Mucosa of descending colon (tissue), 3 donors: ENCODE results near the gene OR8J3. TPM values are rescaled to one million over a fixed set of nuclear protein-coding genes. Genes with fewer than 3 reads are reported as not detected.
"Not testable (repeated sequence)": the region's sequence is repeated elsewhere in the genome, so short reads cannot be mapped to it uniquely, and the experiment has no call there.

Experiments
- ATAC-seq: fragments of 200-7000 bp; cut with Tn5 transposase; one replicate; pipeline ENCODE4 v1.9.1; 2020; ENCODE audit warnings: mild to moderate bottlenecking, moderate library complexity
- DNase-seq, 3 donors: peaks; one replicate each; pipeline ENCODE4 v3.0.0-alpha.2; 2020
- H3K36me3 ChIP-seq: fragments of 200-600 bp; one replicate; pipeline ENCODE4 v1.8.0; 2021; ENCODE audit warnings: low read depth, mild to moderate bottlenecking
- H3K4me1 ChIP-seq: fragments of 200-600 bp; one replicate; pipeline ENCODE4 v1.8.0; 2021; ENCODE audit warnings: low read depth, mild to moderate bottlenecking
- H3K4me3 ChIP-seq: fragments of 200-600 bp; one replicate; pipeline ENCODE4 v1.8.0; 2021; ENCODE audit warnings: mild to moderate bottlenecking
- H3K9me3 ChIP-seq: fragments of 200-600 bp; one replicate; pipeline ENCODE4 v1.8.0; 2021; ENCODE audit warnings: mild to moderate bottlenecking
- intact Hi-C, 2 donors: fragments of 100-400 bp; cut with DNase I in 1 of 2; cut with micrococcal nuclease in 1 of 2; formaldehyde crosslinking; loops; one replicate each; pipeline versions ENCODE4 v1.11.0 to v1.11.1; 2022; cut with DNase I, micrococcal nuclease
- total RNA-seq, 3 donors: library from RNA; stranded (reverse); fragmentation: NEBNext Ultra II Directional in 2 of 3; extraction: Animal tissue kit (Norgen Biotek cat#: 25700) in 2 of 3; gene quantifications; one replicate each; pipeline versions ENCODE4 v1.2.1 to v1.2.4, GENCODE V29; 2021 to 2023
- TF ChIP-seq, protein P1 (sequence below): fragments of 200-600 bp; IDR thresholded peaks from one replicate; pipeline ENCODE4 v1.8.0; 2022; ENCODE audit warnings: antibody characterized with exemption, mild to moderate bottlenecking
- donor health status: DM: no; HTN: no; CAD: no; lungs with moderate emphysema.
- donor health status: DM: no; HTN: no; CAD: no.
- donor health status: DM: no; HTN: yes; CAD: no.

OR8J3 gene
- total RNA-seq, 3 donors from 2014 or later = not detected

DNA sequence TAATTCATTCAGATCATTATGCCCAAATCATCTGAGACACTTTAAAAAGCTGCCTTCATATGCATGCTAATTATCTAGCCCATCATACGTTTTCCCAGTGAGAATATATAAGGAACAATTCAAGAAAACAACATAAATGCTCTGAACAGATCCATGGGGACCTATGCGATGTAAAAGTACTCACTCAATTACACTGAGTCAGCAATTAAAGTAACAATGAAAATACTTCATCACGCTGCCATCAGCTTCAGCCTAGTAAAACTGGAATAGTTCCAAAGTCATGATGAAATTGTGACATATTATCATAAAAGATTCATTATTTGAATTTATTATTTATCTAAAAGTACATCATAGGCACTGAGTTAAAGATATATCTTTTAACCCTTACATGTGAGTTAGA is 23.8 kb upstream of the OR8J3 start:
- intact Hi-C loops = no loop called here
- no peaks in the 10 kb centered on the region for H3K9me3 ChIP-seq
- DNase-seq (no peak), ATAC-seq (no peak)
- TF ChIP-seq, protein P1, sequence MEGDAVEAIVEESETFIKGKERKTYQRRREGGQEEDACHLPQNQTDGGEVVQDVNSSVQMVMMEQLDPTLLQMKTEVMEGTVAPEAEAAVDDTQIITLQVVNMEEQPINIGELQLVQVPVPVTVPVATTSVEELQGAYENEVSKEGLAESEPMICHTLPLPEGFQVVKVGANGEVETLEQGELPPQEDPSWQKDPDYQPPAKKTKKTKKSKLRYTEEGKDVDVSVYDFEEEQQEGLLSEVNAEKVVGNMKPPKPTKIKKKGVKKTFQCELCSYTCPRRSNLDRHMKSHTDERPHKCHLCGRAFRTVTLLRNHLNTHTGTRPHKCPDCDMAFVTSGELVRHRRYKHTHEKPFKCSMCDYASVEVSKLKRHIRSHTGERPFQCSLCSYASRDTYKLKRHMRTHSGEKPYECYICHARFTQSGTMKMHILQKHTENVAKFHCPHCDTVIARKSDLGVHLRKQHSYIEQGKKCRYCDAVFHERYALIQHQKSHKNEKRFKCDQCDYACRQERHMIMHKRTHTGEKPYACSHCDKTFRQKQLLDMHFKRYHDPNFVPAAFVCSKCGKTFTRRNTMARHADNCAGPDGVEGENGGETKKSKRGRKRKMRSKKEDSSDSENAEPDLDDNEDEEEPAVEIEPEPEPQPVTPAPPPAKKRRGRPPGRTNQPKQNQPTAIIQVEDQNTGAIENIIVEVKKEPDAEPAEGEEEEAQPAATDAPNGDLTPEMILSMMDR = no peak
- H3K36me3 ChIP-seq = no peaks in the 10 kb centered on the region
- no peaks in the 10 kb centered on the region for H3K4me1 ChIP-seq
- no peak overlapping the region for H3K4me3 ChIP-seq

DNA sequence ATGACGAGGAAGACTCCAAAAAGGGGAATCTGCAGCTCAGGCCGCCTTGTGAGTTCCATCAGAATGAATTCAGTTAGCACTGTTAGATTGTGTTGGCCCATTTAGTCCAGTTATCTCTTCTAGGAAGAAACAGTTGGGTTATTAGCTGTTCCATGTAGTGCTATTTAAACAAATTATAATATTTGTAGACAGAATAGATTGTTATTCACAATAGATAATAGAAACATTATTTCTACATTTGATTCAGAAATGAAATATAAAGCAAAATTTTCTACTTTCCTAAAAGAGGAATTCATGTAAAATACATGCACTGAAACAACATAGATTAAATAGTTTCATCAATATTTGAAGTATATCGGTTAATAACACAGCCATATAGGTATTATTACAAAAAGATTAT is 20.2 kb upstream of the OR8J3 start, which contains the start of gene OR8K5:
Gene OR8K5, minus strand, starts transcription at position 101 of the 400 bp plus-strand sequence. Its CDS starts 0 bp downstream, at position 101.
- intact Hi-C loops = no loop called here
- H3K4me1 ChIP-seq = no peaks in the 10 kb centered on the region
- ATAC-seq = no peak
- no peak within 1 kb of the TSS for H3K4me3 ChIP-seq
- no peaks in the 10 kb centered on the region for H3K9me3 ChIP-seq
- no peaks in the 10 kb centered on the region for H3K36me3 ChIP-seq
- DNase-seq = no peak
- TF ChIP-seq, protein P1 = no peak

DNA sequence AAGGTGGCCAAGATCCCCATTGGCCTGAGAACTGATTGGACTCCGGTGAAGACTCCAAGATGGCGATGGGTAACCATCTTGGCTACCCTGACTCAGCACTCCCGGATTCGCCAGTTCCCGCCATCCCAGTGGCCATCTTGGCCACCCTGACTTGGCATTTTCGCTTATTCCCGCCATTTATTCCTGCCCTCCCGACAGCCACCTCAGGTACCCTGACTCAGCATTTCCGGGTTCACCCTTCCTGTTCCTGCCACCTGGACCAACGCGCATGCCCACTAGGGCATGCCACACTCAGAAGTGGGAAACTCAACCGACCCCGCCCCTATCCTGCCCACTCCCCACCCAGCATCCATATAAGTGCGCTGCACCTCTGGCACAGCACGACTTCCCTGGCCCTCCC is 12.3 kb upstream of the OR8J3 start:
- H3K36me3 ChIP-seq = no peaks in the 10 kb centered on the region
- no peak for DNase-seq
- intact Hi-C loops = no loop called here
- no peaks in the 10 kb centered on the region for H3K9me3 ChIP-seq
- ATAC-seq = no peak
- H3K4me3 ChIP-seq = no peak overlapping the region
- no peaks in the 10 kb centered on the region for H3K4me1 ChIP-seq
- TF ChIP-seq, protein P1 = no peak

DNA sequence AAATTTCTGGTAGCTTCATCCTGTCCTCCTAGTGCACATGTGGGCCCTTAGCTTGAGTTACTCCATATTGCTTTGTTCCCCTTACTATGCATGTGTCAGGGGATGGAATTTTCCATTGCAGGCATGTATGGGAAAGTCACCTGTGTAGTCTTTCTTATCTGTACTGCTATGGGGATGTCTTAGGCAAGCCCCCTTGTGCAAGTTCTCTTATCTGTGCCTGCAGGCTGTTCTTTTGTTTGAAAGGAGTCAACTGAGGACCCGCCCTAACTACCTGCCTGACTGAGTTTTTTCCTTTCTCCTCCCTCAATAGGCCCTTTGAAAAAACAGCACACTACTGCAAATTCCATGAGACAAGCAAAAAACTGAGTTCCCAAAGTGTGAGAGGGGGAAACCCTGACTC is 11.4 kb upstream of the OR8J3 start:
- DNase-seq (no peak), ATAC-seq (no peak)
- TF ChIP-seq, protein P1 = no peak
- Histone ChIP-seq H3K36me3 (no peaks in the 10 kb centered on the region), H3K4me3 (no peak overlapping the region), H3K4me1 (no peaks in the 10 kb centered on the region), H3K9me3 (no peaks in the 10 kb centered on the region)
- intact Hi-C loops = no loop called here

DNA sequence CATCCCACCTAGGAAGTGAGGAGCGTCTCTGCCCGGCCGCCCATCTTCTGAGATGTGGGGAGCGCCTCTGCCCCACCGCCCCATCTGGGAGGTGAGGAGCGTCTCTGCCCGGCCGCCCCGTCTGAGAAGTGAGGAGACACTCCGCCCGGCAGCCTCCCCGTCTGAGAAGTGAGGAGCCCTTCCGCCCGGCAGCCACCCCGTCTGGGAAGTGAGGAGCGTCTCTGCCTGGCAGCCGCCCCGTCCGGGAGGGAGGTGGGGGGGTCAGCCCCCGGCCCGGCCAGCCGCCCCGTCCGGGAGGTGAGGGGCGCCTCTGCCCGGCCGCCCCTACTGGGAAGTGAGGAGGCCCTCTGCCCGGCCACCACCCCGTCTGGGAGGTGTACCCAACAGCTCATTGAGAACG is 3.7 kb upstream of the OR8J3 start:
- H3K36me3 ChIP-seq, H3K4me1 ChIP-seq, ATAC-seq, intact Hi-C loops, DNase-seq, H3K9me3 ChIP-seq, H3K4me3 ChIP-seq: not testable (repeated sequence)

DNA sequence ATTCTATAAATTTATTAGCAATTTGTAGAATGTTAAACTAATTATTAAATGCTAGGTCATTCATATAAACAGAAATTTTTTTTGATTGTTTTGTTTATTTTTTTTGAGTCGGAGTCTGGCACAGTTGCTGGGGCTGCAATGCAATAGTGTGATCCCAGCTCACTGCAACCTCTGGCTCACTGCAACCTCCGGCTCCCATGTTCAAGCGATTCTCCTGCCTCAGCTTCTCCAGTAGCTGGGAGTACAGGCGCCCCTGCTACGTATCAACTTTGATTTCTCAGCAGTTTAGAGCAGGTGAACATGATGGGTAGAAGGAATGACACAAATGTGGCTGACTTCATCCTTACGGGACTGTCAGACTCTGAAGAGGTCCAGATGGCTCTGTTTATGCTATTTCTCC is 17.9 kb downstream of the OR8J3 start, which contains the start of gene OR8H3:
Gene OR8H3, plus strand, starts transcription at position 301 of the 400 bp plus-strand sequence. Its CDS starts 0 bp downstream, at position 301.
- ATAC-seq (no peak), DNase-seq (no peak)
- intact Hi-C loops = loop anchor here in 1 of 2 donors (5.0 kb wide), 1 partner anchor 160 kb away; no protein-coding TSS in a partner anchor
- Histone ChIP-seq H3K36me3 (no peaks in the 10 kb centered on the region), H3K4me1 (no peaks in the 10 kb centered on the region), H3K9me3 (no peaks in the 10 kb centered on the region), H3K4me3 (no peak within 1 kb of the TSS)
- TF ChIP-seq, protein P1 = no peak
